HEK293T (cell line): ENCODE results near the gene RASA3.

Experiments
- CTCF ChIA-PET: fragments of 350-600 bp; formaldehyde crosslinking; extraction: SDS; loops from one replicate; lab custom pipeline; 2021; ENCODE audit warnings: antibody characterized with exemption, inconsistent platforms; lab: Yijun Ruan, JAX
- POLR2A ChIA-PET: fragments of 350-600 bp; formaldehyde crosslinking; extraction: SDS; loops from one replicate; lab custom pipeline; 2020; ENCODE audit warnings: antibody characterized with exemption, inconsistent platforms; lab: Yijun Ruan, JAX
- DNase-seq: peaks from one replicate; pipeline ENCODE4 v3.0.0; 2012; ENCODE audit warnings: mixed read lengths; ENCODE audit errors: extremely low spot score
- ARNT ChIP-seq: fragments of 450-650 bp; IDR thresholded peaks from 2 replicates; pipeline ENCODE4 v1.6.1; 2017; ENCODE audit warnings: mild to moderate bottlenecking
- BHLHE40 ChIP-seq: fragments of 450-650 bp; IDR thresholded peaks from 2 replicates; pipeline ENCODE4 v1.6.1; 2016; ENCODE audit warnings: mild to moderate bottlenecking, moderate library complexity, borderline replicate concordance
- CTBP1 ChIP-seq: fragments of 450-650 bp; IDR thresholded peaks from 2 replicates; pipeline ENCODE4 v1.6.1; 2016; ENCODE audit warnings: borderline replicate concordance
- ELF4 ChIP-seq: fragments of 450-650 bp; IDR thresholded peaks from 2 replicates; pipeline ENCODE4 v1.6.1; 2017; ENCODE audit warnings: antibody characterized with exemption
- FOXA1 ChIP-seq: fragments of 450-650 bp; IDR thresholded peaks from 2 replicates; pipeline ENCODE4 v1.6.1; 2016; ENCODE audit warnings: mild to moderate bottlenecking
- FOXK2 ChIP-seq: fragments of 450-650 bp; IDR thresholded peaks from 2 replicates; pipeline ENCODE4 v1.6.1; 2016; ENCODE audit warnings: mild to moderate bottlenecking
- FOXM1 ChIP-seq: fragments of 450-650 bp; IDR thresholded peaks from 2 replicates; pipeline ENCODE4 v1.6.1; 2017; ENCODE audit warnings: mild to moderate bottlenecking, borderline replicate concordance
- HDGF ChIP-seq: fragments of 450-650 bp; IDR thresholded peaks from 2 replicates; pipeline ENCODE4 v1.6.1; 2017; ENCODE audit warnings: antibody characterized with exemption, borderline replicate concordance
- L3MBTL2 ChIP-seq: fragments of 450-650 bp; conservative IDR thresholded peaks from 2 replicates; pipeline ENCODE4 v1.6.1; 2016; ENCODE audit warnings: mild to moderate bottlenecking
- LEF1 ChIP-seq: fragments of 450-650 bp; IDR thresholded peaks from 2 replicates; pipeline ENCODE4 v1.6.1; 2017; ENCODE audit warnings: mild to moderate bottlenecking, borderline replicate concordance
- NFRKB ChIP-seq: fragments of 450-650 bp; IDR thresholded peaks from 2 replicates; pipeline ENCODE4 v1.6.1; 2016; ENCODE audit warnings: mild to moderate bottlenecking, moderate library complexity
- PKNOX1 ChIP-seq: fragments of 450-650 bp; IDR thresholded peaks from 2 replicates; pipeline ENCODE4 v1.6.1; 2016
- SP1 ChIP-seq: fragments of 450-650 bp; IDR thresholded peaks from 2 replicates; pipeline ENCODE4 v1.6.1; 2017
- SUZ12 ChIP-seq: fragments of 450-650 bp; IDR thresholded peaks from 2 replicates; pipeline ENCODE4 v1.6.1; 2016; ENCODE audit warnings: mild to moderate bottlenecking
- TARDBP ChIP-seq: fragments of 450-650 bp; IDR thresholded peaks from 2 replicates; pipeline ENCODE4 v1.6.1; 2016
- ZNF384 ChIP-seq: fragments of 450-650 bp; IDR thresholded peaks from 2 replicates; pipeline ENCODE4 v1.6.1; 2016

The RASA3 gene

GRCh38 chr13:113958373-113958772, 174.1 kb downstream of the RASA3 start:
- no peak for DNase-seq
- no peak for TF ChIP-seq ELF4
- TF ChIP-seq NFRKB, result no peak
- no peak for TF ChIP-seq FOXA1
- no peak for TF ChIP-seq ZNF384
- TF ChIP-seq ARNT, result no peak
- no peak for TF ChIP-seq BHLHE40
- TF ChIP-seq L3MBTL2, result no peak
- no peak for TF ChIP-seq SP1
- no peak for TF ChIP-seq HDGF
- TF ChIP-seq CTBP1, result no peak
- no peak for TF ChIP-seq TARDBP
- TF ChIP-seq SUZ12, result no peak
- TF ChIP-seq FOXK2, result no peak
- TF ChIP-seq PKNOX1, result no peak
- TF ChIP-seq LEF1, result no peak
- no peak for TF ChIP-seq FOXM1
- ChIA-PET CTCF (no interaction called here), POLR2A (no interaction called here)

GRCh38 chr13:113956571-113956970, 175.9 kb downstream of the RASA3 start:
- ChIA-PET POLR2A (no interaction called here), CTCF (no interaction called here)
- DNase-seq, result no peak
- TF ChIP-seq ELF4 (no peak), HDGF (no peak), ZNF384 (no peak), BHLHE40 (no peak), PKNOX1 (no peak), SUZ12 (no peak), FOXM1 (no peak), CTBP1 (no peak), FOXA1 (no peak), TARDBP (no peak), LEF1 (no peak), SP1 (no peak), NFRKB (no peak), FOXK2 (no peak), ARNT (no peak), L3MBTL2 (no peak)

GRCh38 chr13:113955691-113956090, 176.7 kb downstream of the RASA3 start:
- no peak for DNase-seq
- no peak for TF ChIP-seq SP1
- no peak for TF ChIP-seq BHLHE40
- TF ChIP-seq L3MBTL2, result no peak
- no peak for TF ChIP-seq FOXK2
- TF ChIP-seq HDGF, result no peak
- no peak for TF ChIP-seq ARNT
- no peak for TF ChIP-seq SUZ12
- no peak for TF ChIP-seq PKNOX1
- TF ChIP-seq FOXA1, result no peak
- TF ChIP-seq CTBP1, result no peak
- TF ChIP-seq FOXM1, result no peak
- no peak for TF ChIP-seq NFRKB
- POLR2A ChIA-PET, result no interaction called here
- CTCF ChIA-PET, result no interaction called here

GRCh38 chr13:113955235-113955634, 177.2 kb downstream of the RASA3 start:
- ChIA-PET POLR2A (no interaction called here), CTCF (no interaction called here)
- TF ChIP-seq TARDBP (no peak), BHLHE40 (no peak), ARNT (no peak), FOXA1 (no peak), NFRKB (no peak), PKNOX1 (no peak), CTBP1 (no peak), L3MBTL2 (no peak), FOXM1 (no peak), FOXK2 (no peak), SUZ12 (no peak), LEF1 (no peak), ELF4 (no peak), HDGF (no peak), ZNF384 (no peak), SP1 (no peak)
- no peak for DNase-seq

- CTCF ChIA-PET, result no interaction called here
- TF ChIP-seq SUZ12 (no peak), PKNOX1 (no peak), ARNT (no peak), CTBP1 (no peak), HDGF (no peak), BHLHE40 (no peak), FOXM1 (no peak), FOXA1 (no peak), TARDBP (no peak), LEF1 (no peak), SP1 (no peak), ELF4 (no peak), FOXK2 (no peak), L3MBTL2 (no peak)
- DNase-seq, result no peak
- POLR2A ChIA-PET, result no interaction called here
Observed at GRCh38 chr13:113954046-113954835, 178.2 kb downstream of the RASA3 start.
